ENCODE measurements around the gene TSPYL6. TPM values are rescaled to one million over a fixed set of nuclear protein-coding genes. Genes with fewer than 3 reads are reported as not detected.

Gene TSPYL6
- total RNA-seq, 2 donors from 2014 or later, result not detected

DNA sequence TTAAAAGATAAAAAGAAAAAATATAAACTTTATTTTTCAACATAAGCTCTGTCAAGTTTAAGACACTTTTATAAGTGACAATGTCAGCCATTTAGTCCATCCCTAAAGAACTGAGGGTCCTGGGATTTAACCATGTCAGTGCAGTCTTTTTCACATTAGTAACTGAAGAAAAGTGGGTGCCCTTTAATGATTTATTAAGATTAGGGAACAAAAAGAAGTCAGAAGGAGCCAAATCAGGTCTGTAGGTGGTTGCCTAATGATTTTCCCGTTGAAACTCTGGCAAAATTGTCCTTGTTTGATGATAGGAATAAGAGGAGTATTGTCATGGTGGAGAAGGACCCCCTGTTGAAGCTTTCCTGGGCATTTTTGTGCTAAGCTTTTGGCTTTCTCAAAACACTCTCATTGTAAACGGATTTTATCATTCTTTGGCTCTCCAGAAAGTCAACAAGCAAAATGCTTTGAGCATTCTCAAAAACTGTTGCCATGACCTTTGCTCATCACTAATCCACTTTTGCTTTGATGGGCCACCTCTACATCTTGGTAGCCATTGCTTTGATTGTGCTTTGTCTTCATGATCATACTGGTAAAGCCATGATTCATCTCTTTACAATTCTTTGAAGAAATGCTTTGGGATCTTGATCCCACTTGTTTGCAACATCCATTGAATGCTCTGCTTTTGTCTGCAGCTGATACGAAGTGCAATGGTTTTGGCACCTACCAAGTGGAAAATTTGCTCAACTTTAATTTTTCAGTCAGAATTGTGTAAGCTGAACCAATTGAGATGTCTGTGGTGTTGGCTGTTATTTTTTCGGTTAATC lies 22.0 kb downstream of the TSPYL6 start:
- Histone ChIP-seq H3K27ac (no peak overlapping the region), H3K27me3 (no peaks in the 10 kb centered on the region), H3K4me3 (no peak overlapping the region), H3K36me3 (replicated peaks in 1 of 2; ENCODE audit: insufficient read depth in 1 of 2, low read depth in 2 of 2) (no peaks in the 10 kb centered on the region), H3K9me3 (no peaks in the 10 kb centered on the region), H3K4me1 (no peaks in the 10 kb centered on the region)
- WGBS, 2 donors, result 58 to 61% methylated on average over 4 of the region's 4 CpGs
- TF ChIP-seq, protein P1, sequence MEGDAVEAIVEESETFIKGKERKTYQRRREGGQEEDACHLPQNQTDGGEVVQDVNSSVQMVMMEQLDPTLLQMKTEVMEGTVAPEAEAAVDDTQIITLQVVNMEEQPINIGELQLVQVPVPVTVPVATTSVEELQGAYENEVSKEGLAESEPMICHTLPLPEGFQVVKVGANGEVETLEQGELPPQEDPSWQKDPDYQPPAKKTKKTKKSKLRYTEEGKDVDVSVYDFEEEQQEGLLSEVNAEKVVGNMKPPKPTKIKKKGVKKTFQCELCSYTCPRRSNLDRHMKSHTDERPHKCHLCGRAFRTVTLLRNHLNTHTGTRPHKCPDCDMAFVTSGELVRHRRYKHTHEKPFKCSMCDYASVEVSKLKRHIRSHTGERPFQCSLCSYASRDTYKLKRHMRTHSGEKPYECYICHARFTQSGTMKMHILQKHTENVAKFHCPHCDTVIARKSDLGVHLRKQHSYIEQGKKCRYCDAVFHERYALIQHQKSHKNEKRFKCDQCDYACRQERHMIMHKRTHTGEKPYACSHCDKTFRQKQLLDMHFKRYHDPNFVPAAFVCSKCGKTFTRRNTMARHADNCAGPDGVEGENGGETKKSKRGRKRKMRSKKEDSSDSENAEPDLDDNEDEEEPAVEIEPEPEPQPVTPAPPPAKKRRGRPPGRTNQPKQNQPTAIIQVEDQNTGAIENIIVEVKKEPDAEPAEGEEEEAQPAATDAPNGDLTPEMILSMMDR (IDR thresholded peaks at IDR 0.05), result no peak
- TF ChIP-seq POLR2A (IDR thresholded peaks at IDR 0.05), result no peak
- no peak for ATAC-seq
- no peak for DNase-seq
- intact Hi-C loops (cut with DNase I), result no loop called here

- Histone ChIP-seq H3K27ac (no peak overlapping the region), H3K27me3 (no peaks in the 10 kb centered on the region), H3K4me1 (no peaks in the 10 kb centered on the region), H3K36me3 (replicated peaks in 1 of 2; ENCODE audit: insufficient read depth in 1 of 2, low read depth in 2 of 2) (no peaks in the 10 kb centered on the region), H3K4me3 (no peak overlapping the region), H3K9me3 (no peaks in the 10 kb centered on the region)
- TF ChIP-seq, protein P1 (IDR thresholded peaks at IDR 0.05), result no peak
- TF ChIP-seq POLR2A (IDR thresholded peaks at IDR 0.05), result no peak
- intact Hi-C loops (cut with DNase I), result no loop called here
- peak in 2 of 4 donors; percentile 14 to 19 for DNase-seq
- WGBS, 2 donors, result 78 to 85% methylated on average over 2 of the region's 2 CpGs
- no peak for ATAC-seq
These were observed 27.1 kb downstream of the TSPYL6 start for GRCh38 chr2:54228945-54229344.

- no peak for ATAC-seq
- Histone ChIP-seq H3K9me3 (no peaks in the 10 kb centered on the region), H3K27me3 (no peaks in the 10 kb centered on the region), H3K27ac (no peak overlapping the region), H3K36me3 (replicated peaks in 1 of 2; ENCODE audit: insufficient read depth in 1 of 2, low read depth in 2 of 2) (no peaks in the 10 kb centered on the region), H3K4me1 (no peaks in the 10 kb centered on the region), H3K4me3 (no peak overlapping the region)
- DNase-seq, result no peak
- intact Hi-C loops (cut with DNase I), result no loop called here
- TF ChIP-seq, protein P1 (IDR thresholded peaks at IDR 0.05), result no peak
- no peak for TF ChIP-seq POLR2A (IDR thresholded peaks at IDR 0.05)
These were observed 28.2 kb downstream of the TSPYL6 start for GRCh38 chr2:54227798-54228197.

- 67 to 82% methylated on average over 2 of the region's 2 CpGs for WGBS, 2 donors
- Histone ChIP-seq H3K27ac (no peak overlapping the region), H3K36me3 (replicated peaks in 1 of 2; ENCODE audit: insufficient read depth in 1 of 2, low read depth in 2 of 2) (no peaks in the 10 kb centered on the region), H3K27me3 (no peaks in the 10 kb centered on the region), H3K9me3 (no peaks in the 10 kb centered on the region), H3K4me1 (no peaks in the 10 kb centered on the region), H3K4me3 (no peak overlapping the region)
- intact Hi-C loops (cut with DNase I), result no loop called here
- TF ChIP-seq, protein P1 (IDR thresholded peaks at IDR 0.05), result no peak
- no peak for TF ChIP-seq POLR2A (IDR thresholded peaks at IDR 0.05)
- DNase-seq, result no peak
- no peak for ATAC-seq
These were observed 29.8 kb downstream of the TSPYL6 start for GRCh38 chr2:54226260-54226659.

DNA sequence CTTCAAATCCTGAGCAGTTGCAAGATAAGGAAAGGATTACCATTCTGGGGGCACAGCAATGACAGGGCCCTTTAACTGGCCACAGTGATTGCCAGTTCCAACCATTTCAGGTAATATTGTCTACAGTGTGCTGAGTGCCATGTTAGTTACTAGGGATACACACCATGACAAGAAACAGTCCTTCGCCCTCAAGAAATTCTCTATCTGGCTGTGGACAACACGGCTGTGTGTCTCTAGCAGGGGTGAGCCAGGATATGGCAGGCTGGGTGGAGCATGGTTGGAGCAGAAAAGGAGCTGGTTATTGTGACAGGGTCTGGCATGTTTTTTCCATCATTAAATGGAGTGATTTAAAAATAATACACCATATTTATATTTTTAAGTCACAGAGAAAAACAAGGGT lies 31.0 kb downstream of the TSPYL6 start:
- DNase-seq, result no peak
- 88 to 94% methylated on average over 2 of the region's 2 CpGs for WGBS, 2 donors
- H3K36me3 ChIP-seq (replicated peaks in 1 of 2; ENCODE audit: insufficient read depth in 1 of 2, low read depth in 2 of 2), result no peaks in the 10 kb centered on the region

More for the DNA sequence above, 31.0 kb downstream of the TSPYL6 start:
- ATAC-seq, result no peak
- Histone ChIP-seq H3K27ac (no peak overlapping the region), H3K4me3 (no peak overlapping the region), H3K4me1 (no peaks in the 10 kb centered on the region), H3K9me3 (no peaks in the 10 kb centered on the region), H3K27me3 (no peaks in the 10 kb centered on the region)
- no peak for TF ChIP-seq POLR2A (IDR thresholded peaks at IDR 0.05)
- TF ChIP-seq, protein P1 (IDR thresholded peaks at IDR 0.05), result no peak
- intact Hi-C loops (cut with DNase I), result no loop called here

All from body of pancreas (tissue), 4 donors.